NCI-H2107 treated with DMSO at 0.1 percent for 48 hours (cell line): ENCODE data around the gene OCLN.
"Not testable (repeated sequence)": the region's sequence is repeated elsewhere in the genome, so short reads cannot be mapped to it uniquely, and the experiment has no call there.

Source experiments
- DNase-seq: peaks from one replicate; lab custom pipeline; 2025; ENCODE audit not compliant: unreplicated experiment; lab: John Stamatoyannopoulos, UW

Gene OCLN

DNA sequence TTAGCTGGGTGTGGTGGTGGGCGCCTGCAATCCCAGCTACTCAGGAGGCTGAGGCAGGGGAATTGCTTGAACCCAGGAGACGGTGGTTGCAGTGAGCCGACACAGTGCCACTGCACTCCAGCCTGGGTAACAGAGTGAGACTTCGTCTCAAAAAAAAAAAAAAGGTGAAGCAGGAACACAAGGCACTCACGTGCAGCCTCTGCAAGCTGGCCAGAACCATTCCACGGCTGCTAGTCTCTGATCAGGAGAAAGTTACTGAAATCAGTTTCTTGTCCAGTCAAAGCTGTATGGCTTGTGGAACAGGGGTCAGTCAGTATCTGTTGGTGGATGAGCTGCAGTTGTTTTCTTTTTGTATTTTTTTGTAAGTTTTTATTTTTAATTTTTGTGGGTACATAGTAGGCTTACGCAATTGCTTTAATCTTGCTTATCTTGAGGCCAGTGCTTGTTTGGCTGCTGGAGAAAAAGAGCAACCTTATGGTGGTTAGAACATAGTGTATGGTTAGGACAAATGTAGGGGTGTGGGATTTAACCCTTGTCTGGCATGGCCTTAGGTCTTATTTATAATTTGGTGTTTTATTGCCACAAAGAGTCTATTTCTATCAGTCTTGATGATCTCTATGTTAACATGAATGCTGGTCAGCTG is 34.7 kb downstream of the OCLN start:
- no peak for DNase-seq

GRCh38 chr5:69528035-69528434 is 35.4 kb downstream of the OCLN start:
- no peak for DNase-seq

GRCh38 chr5:69528609-69529008 is 36.0 kb downstream of the OCLN start:
- no peak for DNase-seq

- DNase-seq = no peak
These were observed 38.2 kb downstream of the OCLN start for GRCh38 chr5:69530561-69531405.

DNA sequence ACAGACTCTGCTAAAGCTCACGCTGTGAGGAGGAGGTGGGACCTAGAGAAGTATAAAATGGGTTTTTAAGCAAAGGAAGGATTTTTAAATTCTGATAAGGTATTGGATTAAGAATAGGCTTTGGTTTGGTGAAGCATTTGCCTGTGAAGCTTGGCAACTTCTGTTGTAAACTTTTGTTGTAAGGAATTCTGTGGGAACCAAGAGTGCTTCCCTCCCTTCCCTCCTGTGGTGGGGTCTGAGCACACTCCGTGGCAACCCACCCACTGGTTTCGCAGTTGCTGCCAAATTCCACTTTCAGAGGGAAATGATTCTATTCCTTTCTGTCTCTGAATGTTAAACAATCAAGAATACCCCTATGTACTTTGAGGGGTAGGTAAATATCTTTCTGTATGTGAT is 38.8 kb downstream of the OCLN start:
- DNase-seq = no peak

DNA sequence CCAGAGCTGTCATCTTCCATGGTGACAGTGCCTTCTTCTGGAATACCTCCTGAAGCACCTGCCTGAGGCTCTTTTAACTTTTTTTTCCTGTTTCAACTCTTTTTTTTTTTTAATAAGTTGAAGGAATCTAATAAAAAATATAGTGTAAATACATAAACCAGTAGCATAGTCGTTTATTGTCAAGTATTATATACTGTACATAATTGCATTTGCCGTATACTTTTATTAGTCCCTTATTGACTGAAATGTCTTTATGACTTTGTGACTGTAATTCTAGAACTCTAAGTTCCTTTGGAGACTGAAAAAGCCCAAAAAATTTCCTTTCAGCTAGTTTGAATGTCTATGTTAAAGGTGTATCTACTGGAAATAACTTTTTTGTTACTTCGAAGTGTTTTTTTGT is 45.3 kb downstream of the OCLN start:
- DNase-seq = not testable (repeated sequence)

GRCh38 chr5:69538735-69539134 is 46.1 kb downstream of the OCLN start:
- DNase-seq = not testable (repeated sequence)

- DNase-seq = not testable (repeated sequence)
These were observed 48.8 kb downstream of the OCLN start for GRCh38 chr5:69541347-69541746.

DNA sequence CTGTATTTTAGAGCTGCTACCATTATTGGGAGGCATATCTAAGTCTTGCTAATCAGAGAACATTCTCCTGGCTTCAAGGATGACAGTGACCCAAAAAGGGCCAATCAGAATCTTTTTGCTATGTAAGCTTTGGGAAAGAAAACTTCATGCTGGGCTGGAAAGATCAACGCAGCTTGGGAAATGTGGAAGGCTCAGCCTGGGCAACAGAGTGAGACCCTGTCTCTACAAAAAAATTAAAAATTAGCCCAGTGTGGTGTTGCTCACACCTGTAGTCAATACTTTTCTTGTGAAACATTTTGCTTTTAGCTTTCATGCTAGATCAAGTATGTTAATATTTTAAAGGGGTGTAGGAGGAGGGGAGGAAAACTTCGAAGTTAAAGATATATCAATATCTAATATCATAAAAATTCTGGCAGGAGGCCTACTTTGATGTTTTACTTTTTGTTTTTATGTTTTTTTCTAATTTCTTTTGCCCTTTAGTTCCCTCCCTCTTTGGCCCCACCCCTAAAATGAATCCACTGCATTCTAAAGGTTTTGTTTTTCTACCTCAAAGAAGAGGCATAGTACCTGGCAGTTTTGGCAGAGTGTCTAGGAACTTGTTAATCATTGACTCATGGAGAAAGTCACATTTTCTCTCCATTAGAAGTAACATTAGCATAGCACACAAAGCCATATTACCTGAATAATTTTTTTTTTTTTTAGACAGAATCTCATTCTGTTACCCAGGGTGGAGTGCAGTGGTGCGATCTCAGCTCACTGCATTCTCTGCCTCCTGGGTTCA is 50.4 kb downstream of the OCLN start:
- not testable (repeated sequence) for DNase-seq

GRCh38 chr5:69544602-69545001 is 52.0 kb downstream of the OCLN start:
- not testable (repeated sequence) for DNase-seq

DNA sequence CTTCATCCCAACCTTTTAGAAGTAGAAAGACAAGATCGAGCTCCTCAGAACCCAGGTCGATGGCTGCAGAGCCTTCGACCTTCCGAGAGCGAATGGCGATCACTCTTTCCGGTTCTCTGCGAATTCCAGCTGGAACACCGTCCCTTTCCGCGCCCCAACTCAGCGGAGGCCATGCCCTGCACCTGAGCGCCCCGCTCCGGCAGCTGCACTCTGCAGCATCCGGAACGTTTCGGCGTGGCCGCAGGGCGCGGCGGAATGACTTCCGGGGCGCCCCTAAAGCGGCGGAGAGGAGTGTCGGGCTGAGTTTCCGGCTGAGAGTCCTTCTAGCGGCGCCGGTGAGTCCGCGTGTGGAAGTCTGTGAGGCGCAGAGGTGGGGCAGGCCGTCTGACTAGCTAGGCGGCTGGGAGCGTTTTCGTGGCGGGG is 67.3 kb downstream of the OCLN start, which contains the start of gene GTF2H2C:
TSS of gene GTF2H2C (plus strand) at position 284 of the 423 bp plus-strand sequence. CDS start 4,942 bp downstream, outside the sequence.
- not testable (repeated sequence) for DNase-seq

DNA sequence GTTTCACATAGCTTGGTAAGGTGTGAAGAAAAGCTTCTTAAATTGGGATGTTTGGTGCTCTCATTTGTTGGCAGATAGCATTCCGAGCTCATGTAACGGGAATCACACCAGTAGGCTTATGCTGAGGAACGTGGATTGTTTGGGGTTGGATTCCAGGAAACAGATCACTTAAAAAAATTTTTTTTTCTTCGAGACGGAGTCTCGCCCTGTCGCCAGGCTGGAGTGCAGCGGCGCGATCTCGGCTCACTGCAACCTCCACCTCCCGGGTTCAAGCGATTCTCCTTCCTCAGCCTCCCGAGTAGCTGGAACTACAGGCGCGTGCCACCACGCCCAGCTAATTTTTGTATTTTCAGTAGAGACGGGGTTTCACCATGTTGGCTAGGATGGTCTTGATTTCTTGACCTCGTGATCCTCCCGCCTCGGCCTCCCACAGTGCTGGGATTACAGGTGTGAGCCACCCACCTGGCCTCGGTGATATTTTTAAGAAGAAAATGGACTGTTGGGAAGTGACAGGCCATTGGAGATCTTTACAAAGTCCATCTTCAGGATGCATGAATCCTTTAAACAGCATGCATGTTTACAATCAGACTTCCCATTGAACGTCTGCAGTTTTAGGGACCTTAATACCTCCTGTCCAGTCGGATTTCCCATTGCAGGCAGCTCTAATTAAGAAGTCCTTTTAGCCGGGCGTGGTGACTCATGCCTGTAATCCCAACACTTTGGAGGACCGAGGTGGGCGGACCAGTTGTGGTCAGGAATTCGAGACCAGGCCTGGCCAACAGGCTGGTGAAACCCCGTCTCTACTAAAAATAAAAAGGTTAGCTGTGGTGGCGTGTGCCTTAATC is 68.2 kb downstream of the OCLN start:
- DNase-seq = not testable (repeated sequence)

DNA sequence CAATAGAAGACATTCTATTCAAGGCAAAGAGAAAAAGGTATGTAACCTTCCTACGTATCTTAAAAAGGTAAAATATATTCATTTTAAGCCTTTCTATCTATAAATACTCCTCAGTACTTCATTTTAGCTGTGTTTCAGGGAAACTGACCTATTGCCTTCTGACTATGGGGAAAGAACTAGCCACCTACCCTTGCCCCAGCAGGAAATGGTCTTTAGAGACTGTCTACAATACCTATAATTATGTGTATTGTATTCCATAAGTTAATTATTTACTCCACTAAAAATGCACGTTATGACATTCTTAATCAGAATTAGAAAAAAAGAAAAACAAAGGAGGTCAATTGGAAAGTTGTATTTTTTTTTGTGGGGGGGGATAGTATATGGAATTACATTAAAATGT is 73.6 kb downstream of the OCLN start:
- DNase-seq = not testable (repeated sequence)

GRCh38 chr5:69568072-69568471 is 75.5 kb downstream of the OCLN start:
- not testable (repeated sequence) for DNase-seq

DNA sequence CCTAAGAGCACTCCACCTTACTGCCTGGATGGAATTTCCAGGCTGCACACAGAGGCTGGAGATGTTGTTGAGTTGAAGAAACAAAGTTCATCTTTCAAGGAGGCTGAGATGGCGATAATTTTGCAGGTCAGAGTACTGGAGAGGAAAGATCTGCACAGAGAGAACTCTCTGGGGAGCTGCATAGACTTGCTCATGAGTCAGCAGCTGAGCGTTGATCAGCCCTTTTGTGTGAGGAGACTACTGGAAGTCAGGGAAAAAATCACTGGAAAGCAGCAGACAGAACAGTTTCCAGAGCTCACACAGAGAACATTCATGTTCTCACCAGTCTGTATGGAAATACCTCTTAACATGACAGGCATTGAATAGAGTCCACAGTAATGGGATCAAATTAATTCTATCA is 90.8 kb downstream of the OCLN start:
- not testable (repeated sequence) for DNase-seq

DNA sequence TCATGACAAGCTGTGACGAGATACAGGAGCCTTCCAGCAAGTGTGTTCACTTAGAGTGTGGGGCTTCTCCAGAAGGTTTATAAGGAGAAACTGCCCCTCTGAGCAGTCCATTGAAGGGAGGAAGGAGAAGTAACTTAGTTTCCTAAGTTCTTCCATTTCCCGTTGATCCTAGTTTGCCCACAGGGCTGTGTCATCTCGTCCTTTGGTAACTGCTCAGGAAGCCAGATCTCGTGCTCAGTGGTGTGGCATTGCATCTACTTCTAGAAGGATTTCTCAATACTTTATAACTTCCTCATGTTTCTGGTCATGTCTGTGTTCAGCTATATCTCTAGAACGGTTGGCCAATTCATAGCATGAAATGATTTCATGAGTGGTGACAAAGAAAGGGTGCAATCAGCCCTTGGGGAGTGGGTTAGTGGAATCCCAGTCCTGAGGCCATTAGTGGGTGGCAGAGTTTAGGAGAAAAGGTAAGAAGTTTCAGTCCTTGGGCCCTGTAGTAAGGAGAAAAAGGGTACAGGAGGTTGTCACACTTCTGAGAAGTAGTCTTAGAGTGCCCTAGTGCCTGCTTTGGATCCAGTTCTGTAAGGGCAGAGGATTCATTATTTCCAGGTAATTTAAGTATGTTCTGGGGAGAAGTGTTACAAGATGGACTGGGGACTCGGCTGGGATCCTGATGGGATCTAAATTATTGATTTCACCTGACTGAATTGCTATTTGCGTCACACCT is 103.7 kb downstream of the OCLN start:
- not testable (repeated sequence) for DNase-seq

- DNase-seq = not testable (repeated sequence)
These were observed 109.4 kb downstream of the OCLN start for GRCh38 chr5:69601947-69602346.

GRCh38 chr5:69606839-69607238 is 114.2 kb downstream of the OCLN start:
- not testable (repeated sequence) for DNase-seq
